ENCODE measurements around the gene SVOP.
A peak's percentile ranks its signal among the peaks of the same experiment; 100 is the strongest.
"Not testable (repeated sequence)": the region's sequence is repeated elsewhere in the genome, so short reads cannot be mapped to it uniquely, and the experiment has no call there.

The SVOP gene

GRCh38 chr12:109020796-109021380 is at the start of gene SVOP:
TSS of gene SVOP (minus strand) at chr12:109021068. CDS start at chr12:109020868, 200 bp downstream.
- peak; percentile 3 for DNase-seq

- no peak for DNase-seq
Observed at GRCh38 chr12:109069307-109070271, 48.7 kb upstream of the SVOP start.

GRCh38 chr12:109065853-109066193 is 45.0 kb upstream of the SVOP start:
- no peak for DNase-seq

GRCh38 chr12:109065154-109065852 is 44.4 kb upstream of the SVOP start:
- no peak for DNase-seq

- DNase-seq = no peak
Observed at GRCh38 chr12:109064143-109064542, 43.3 kb upstream of the SVOP start.

GRCh38 chr12:109058773-109059172 is 37.9 kb upstream of the SVOP start:
- DNase-seq = no peak

GRCh38 chr12:109057376-109057775 is 36.5 kb upstream of the SVOP start:
- DNase-seq = no peak

GRCh38 chr12:109056891-109057290 is 36.0 kb upstream of the SVOP start:
- no peak for DNase-seq

GRCh38 chr12:109054520-109054919 is 33.7 kb upstream of the SVOP start:
- DNase-seq = no peak

GRCh38 chr12:109054124-109054513 is 33.3 kb upstream of the SVOP start:
- not testable (repeated sequence) for DNase-seq

- peak; percentile 74 for DNase-seq
Observed at GRCh38 chr12:109053382-109054123, 32.7 kb upstream of the SVOP start.

GRCh38 chr12:109052414-109053323 is 31.8 kb upstream of the SVOP start, which contains the start of gene USP30:
TSS of gene USP30 (plus strand) at chr12:109052576. CDS start at chr12:109052679, 103 bp downstream.
- DNase-seq = peak; percentile 88

- no peak for DNase-seq
Observed at GRCh38 chr12:109052097-109052413, 31.2 kb upstream of the SVOP start.

- not testable (repeated sequence) for DNase-seq
Observed at GRCh38 chr12:109049794-109050193, 28.9 kb upstream of the SVOP start.

- DNase-seq = not testable (repeated sequence)
Observed at GRCh38 chr12:109048706-109049105, 27.8 kb upstream of the SVOP start.

- no peak for DNase-seq
Observed at GRCh38 chr12:109047081-109047805, 26.4 kb upstream of the SVOP start.

- DNase-seq = no peak
Observed at GRCh38 chr12:109044241-109044640, 23.4 kb upstream of the SVOP start.

- DNase-seq = no peak
Observed at GRCh38 chr12:109036975-109037374, 16.1 kb upstream of the SVOP start.

- DNase-seq = no peak
Observed at GRCh38 chr12:109033239-109034196, 12.7 kb upstream of the SVOP start.

- DNase-seq = no peak
Observed at GRCh38 chr12:109029411-109029810, 8.5 kb upstream of the SVOP start.

All from CD4-positive, alpha-beta T cell treated with Interleukin-10 for 1 hour (primary cell).